GM19023 (cell line): ENCODE data around the gene HVCN1.
"Not testable (repeated sequence)": the region's sequence is repeated elsewhere in the genome, so short reads cannot be mapped to it uniquely, and the experiment has no call there.

Experiments
- ATAC-seq: cut with Tn5 transposase; IDR thresholded peaks from one replicate; pipeline ENCODE4 v1.9.1; 2021; ENCODE audit warnings: mild to moderate bottlenecking, moderate library complexity; ENCODE audit not compliant: unreplicated experiment

HVCN1 gene

DNA sequence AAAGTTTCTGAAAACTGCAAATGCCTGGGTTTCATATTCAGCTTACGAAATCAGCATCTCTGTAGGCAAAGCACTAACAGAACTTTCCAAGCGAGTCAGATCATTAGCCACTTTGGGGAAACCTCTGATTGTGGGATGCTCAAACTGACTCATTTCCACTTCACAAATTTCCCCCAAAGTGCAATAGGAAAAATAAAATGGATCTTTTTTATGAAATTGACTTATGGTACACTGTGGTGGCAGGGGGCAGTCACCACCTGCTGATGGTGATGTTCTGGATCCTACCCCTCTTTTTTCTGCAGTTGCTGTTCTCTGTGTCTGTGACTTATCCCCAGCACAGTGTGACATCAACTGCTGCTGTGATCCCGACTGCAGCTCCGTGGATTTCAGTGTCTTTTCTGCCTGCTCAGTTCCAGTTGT is 69.4 kb downstream of the HVCN1 start:
- ATAC-seq = peak; percentile 52

DNA sequence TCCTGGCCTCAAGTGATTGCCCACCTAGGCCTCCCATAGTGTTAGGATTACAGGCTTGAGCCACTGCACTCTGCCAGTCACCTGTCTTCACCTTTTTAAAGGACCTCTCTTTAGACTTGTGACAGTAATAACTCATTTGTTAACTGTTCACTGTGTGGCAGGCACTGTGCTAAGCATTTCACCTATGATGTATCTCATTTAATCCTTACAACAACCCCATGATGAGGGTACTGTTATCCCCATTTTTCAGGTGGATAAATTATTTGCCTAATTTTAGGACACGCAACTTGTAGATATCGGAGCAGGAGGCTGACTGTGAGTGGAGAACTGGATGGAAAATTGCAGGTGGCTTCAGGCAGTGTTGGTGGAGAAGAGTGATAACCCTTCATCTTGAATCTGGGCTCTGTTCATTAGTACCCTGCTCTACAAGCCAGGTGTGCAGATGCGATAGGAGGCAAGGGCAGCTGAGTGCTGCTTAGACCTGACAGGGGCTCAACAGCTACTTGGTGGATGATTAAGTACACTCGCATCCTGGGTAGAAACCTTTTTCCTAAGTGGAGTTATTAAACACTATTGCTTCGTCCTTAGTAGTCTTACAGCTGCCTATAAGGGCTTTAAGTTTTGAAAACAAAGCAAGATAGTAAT is 72.3 kb downstream of the HVCN1 start:
- ATAC-seq = no peak

DNA sequence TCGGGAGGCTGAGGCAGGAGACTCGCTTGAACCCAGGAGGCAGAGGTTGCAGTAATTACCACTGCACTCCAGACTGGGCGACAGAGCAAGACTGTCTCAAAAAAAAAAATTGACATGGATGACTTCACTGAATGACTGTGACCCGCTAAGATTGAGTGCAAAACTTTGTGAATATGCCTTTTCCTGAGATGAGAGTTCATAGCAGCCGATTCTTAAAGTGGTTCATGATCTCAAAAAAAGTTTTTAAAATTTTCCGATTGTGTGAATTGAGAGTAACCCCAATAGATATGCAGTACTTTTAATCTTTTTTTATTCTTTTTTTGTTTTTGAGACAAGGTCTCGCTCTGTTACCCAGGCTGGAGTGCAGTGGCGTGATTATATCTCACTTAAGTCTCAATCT is 73.7 kb downstream of the HVCN1 start:
- ATAC-seq = no peak

DNA sequence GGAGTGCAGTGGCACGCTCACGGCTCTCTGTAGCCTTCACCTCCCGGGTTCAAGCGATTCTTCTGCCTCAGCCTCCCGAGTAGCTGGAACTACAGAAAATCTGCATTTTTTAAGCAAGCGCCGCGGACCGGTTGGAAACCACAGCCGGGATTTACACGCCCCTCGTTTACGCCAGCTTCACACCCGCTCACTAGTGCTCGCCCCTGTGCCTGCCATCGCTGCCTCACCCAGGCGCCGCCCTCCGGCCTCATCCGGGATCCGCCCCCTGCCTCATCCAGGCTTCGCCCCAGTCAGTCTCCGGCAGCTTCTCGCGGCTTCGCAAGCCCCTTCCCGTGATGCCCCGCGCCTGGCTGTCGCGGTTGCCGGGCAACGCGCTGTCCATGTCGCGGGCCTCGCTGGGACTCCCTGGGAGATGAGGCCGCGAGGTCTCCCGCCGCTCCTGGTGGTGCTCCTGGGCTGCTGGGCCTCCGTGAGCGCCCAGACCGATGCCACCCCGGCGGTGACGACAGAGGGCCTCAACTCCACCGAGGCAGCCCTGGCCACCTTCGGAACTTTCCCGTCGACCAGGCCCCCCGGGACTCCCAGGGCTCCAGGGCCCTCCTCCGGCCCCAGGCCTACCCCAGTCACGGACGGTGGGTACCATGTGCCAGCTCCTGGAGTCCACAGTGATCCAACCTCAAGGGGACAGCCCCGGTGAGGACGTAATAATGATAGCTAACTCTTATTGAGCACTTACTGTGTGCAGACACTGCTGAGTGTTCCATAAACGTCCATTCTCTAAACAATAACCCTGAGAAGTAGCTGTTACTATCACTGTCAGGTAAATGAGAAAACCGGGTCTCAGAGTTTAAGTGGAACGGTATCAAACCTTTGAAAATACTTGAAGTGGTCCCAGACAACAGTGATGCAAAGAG is 74.9 kb downstream of the HVCN1 start, which contains the start of gene TCTN1:
TCTN1 (plus strand) TSS at position 359 of the 914 bp plus-strand sequence; CDS start at position 413, 54 bp downstream.
- peak; percentile 93 for ATAC-seq

DNA sequence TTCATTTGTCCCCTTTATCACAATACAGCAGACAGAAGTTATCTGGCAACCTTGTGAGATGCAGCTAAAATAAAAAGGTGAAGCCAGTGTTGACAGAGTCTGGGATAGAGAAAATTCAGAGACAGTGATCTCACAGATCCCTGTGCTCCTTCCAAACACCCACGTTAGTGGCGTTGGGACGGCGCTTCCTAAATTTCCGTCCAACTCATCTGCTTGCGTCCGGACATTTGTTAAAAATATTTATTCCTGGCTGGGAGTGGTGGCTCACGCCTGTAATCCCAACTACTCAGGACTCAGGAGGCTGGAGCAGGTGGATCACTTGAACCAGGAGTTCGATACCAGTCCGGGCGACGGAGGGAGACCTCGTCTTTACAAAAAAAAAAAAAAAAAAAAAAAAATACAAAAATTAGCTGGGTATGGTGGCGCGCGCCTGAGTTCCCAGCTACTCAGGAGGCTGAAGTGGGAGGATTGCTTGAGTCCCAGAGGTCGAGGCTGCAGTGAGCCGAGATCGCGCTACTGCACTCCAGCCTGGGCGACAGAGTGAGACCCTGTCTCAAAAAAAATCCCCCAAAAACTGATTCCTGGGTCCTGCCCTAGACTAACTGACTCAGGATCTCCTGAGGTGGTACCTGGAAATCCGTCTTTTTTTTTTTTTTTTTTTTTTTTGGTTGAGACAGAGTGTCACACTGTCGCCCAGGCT is 75.7 kb downstream of the HVCN1 start:
- ATAC-seq = no peak

DNA sequence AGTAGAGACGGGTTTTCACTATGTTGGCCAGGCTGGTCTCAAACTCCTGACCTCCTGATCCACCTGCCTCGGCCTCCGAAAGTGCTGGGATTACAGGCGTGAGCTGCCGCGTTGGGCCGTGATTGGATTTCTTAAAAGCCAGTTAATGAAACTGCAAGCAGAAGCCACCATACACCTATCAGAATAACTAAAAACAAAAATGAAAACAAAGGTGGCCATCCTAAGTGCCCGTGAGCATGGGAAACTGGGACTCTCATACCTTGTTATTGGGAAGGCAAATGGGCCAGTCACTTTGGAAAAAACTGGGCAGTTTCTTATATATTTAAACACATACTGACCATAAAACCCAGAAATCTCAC is 82.7 kb downstream of the HVCN1 start:
- no peak for ATAC-seq

DNA sequence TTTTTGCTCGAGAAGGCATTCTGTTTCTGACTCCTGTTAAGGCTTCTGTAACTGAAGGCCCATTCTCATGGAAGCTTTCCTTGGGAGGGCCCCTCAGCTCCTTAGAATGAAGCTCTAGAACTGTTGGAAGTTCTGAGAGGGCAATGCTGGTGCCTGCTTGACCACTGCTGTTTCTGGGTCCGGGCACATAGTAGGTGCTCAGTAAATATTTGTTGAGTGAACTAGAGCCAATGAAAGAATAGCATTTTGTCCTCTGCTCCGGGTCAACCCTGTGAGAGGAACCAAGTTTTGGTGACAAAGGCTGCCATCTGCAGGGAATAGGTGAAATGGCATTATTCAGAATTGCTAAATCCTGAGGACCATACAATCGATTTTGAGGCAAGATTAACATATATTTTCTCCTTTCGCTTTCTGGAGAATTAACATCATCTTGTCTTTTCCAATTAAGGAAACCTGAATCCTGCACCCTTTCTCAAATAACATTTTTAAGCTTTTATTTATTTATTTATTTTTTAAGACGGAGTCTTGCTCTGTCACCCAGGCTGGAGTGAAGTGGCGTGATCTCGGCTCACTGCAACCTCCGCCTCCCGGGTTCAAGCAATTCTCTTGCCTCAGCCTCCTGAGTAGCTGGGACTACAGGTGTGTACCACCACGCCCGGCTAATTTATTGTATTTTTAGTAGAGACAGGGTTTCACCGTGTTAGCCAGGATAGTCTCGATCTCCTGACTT is 86.7 kb downstream of the HVCN1 start:
- not testable (repeated sequence) for ATAC-seq

DNA sequence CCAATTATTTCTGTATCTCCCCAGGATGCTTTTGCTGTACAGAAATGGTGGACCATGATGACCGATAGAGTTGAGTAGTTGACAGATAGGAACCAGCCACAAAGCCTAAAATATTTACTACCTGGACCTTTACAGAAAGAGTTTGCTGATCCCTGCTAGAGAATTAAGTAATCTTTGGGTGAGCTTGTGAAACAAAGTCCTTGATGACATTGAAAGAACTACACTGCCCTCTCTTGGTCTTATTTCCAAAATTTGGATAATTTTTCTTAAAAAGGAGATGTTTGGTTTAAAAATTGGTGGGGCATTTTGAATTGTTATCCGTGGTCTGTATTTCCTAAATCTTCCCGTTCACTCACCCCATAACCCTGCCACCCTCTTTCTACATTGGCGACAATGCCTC is 88.7 kb downstream of the HVCN1 start:
- no peak for ATAC-seq

DNA sequence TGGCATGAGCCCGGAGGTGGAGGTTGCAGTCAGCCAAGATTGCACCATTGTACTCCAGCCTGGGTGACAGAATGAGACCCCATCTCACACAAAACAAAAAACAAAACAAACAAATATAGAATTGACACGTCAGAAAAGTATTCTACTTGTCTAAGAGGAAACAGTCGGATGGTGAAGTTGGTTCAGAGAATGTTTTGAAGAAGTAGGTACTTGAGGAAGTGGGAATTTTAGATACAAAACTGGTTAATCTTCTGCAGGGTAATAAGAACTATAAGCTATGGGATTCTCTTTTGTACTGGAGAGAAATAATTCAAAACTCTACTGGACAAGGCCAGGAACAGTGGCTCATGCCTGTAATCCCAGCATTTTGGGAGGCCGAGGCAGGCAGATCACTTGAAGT is 89.6 kb downstream of the HVCN1 start:
- ATAC-seq = no peak
